GM12892 (cell line): ENCODE results near the gene SGSM1.

Experiments
- POLR2A ChIP-seq: IDR thresholded peaks from 2 replicates; pipeline ENCODE4 v1.6.1; 2011; ENCODE audit warnings: low read depth, low read length, control low read depth
- POLR2AphosphoS5 ChIP-seq: IDR thresholded peaks from 2 replicates; pipeline ENCODE4 v1.6.1; 2011; ENCODE audit warnings: low read depth, low read length, control low read depth

GRCh38 chr22:24763872-24764485 is 42.0 kb upstream of the SGSM1 start:
- no peak for TF ChIP-seq POLR2A
- no peak for TF ChIP-seq POLR2AphosphoS5
